ENCODE results near the gene ALDH3B2. TPM values are rescaled to one million over a fixed set of nuclear protein-coding genes. Genes with fewer than 3 reads are reported as not detected.

ALDH3B2 gene
- total RNA-seq, 1 experiment from 2014 or later, result not detected

DNA sequence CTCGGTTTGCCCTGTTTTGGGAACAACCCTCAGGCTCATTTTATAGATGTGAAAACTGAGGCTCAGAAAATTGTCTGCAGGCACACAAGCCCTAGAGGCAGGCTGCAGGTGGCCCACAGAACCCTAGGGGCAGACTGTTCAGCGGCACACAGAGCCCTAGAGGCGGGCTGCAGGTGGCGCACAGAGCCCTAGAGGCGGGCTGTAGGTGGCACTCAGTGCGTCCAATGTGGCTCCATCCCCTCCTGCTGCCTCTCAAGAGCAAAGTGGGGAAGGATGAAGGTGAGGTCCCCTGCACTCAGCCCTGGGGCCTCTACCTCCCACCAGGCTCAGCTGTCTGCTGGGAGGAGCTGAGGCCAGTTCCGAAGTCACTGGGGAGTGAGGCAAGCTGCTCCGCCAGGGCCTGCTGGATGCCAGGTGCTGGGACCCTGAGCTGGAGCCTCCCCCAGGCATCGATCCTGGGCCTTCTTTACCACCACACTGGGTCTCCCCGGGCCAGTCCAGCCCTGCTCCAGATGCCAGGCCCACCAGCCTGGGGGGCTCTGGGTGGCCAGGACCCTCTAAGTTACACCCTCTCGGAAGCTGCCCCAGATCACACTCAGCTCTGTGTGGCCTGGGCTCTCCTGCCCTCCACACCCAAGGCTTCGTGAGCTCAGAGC lies 26.2 kb downstream of the ALDH3B2 start:
- Histone ChIP-seq H3K27me3 (ENCODE audit: control insufficient read depth, insufficient read depth, low read length) (0 out of 2 replicates have a peak, but pooled peaks cover 2% of the 10 kb centered on the region), H3K4me3 (ENCODE audit: low read depth in 2 of 2, low read length in 2 of 2) (no peak overlapping the region), H3K9me3 (ENCODE audit: control insufficient read depth, insufficient read depth, low read depth, low read length) (no peaks in the 10 kb centered on the region), H3K27ac (ENCODE audit: low read length) (no peak overlapping the region), H3K4me1 (ENCODE audit: control insufficient read depth, insufficient read depth, low read length) (peaks cover 4% of the 10 kb centered on the region; the same call in 1 of the 2 replicates), H3K36me3 (ENCODE audit: control insufficient read depth, insufficient read depth, low read length) (no peaks in the 10 kb centered on the region)
- no peak for TF ChIP-seq POLR2AphosphoS5 (IDR thresholded peaks at IDR 0.05; ENCODE audit: low read depth, low read length)
- no peak; the same call in 1 of the 2 replicates for TF ChIP-seq CTCF (IDR thresholded peaks at IDR 0.05)
- TF ChIP-seq SIN3A (IDR thresholded peaks at IDR 0.05; ENCODE audit: borderline replicate concordance, insufficient read depth, low read depth, low read length), result no peak
- TF ChIP-seq TCF7L2 (IDR thresholded peaks at IDR 0.05; ENCODE audit: low read depth, low read length), result no peak
- TF ChIP-seq, protein P1, sequence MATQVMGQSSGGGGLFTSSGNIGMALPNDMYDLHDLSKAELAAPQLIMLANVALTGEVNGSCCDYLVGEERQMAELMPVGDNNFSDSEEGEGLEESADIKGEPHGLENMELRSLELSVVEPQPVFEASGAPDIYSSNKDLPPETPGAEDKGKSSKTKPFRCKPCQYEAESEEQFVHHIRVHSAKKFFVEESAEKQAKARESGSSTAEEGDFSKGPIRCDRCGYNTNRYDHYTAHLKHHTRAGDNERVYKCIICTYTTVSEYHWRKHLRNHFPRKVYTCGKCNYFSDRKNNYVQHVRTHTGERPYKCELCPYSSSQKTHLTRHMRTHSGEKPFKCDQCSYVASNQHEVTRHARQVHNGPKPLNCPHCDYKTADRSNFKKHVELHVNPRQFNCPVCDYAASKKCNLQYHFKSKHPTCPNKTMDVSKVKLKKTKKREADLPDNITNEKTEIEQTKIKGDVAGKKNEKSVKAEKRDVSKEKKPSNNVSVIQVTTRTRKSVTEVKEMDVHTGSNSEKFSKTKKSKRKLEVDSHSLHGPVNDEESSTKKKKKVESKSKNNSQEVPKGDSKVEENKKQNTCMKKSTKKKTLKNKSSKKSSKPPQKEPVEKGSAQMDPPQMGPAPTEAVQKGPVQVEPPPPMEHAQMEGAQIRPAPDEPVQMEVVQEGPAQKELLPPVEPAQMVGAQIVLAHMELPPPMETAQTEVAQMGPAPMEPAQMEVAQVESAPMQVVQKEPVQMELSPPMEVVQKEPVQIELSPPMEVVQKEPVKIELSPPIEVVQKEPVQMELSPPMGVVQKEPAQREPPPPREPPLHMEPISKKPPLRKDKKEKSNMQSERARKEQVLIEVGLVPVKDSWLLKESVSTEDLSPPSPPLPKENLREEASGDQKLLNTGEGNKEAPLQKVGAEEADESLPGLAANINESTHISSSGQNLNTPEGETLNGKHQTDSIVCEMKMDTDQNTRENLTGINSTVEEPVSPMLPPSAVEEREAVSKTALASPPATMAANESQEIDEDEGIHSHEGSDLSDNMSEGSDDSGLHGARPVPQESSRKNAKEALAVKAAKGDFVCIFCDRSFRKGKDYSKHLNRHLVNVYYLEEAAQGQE (IDR thresholded peaks at IDR 0.05; ENCODE audit: insufficient read depth in 1 of 2, low read depth in 2 of 2, low read length in 1 of 2), result no peak
- POLR2A ChIA-PET, result no interaction called here
- in situ Hi-C loops (cut with HindIII; ENCODE audit: low pct_unique_long_range_greater_than_20kb, low sequenced_read_pairs), result no loop called here
- intact Hi-C loops (cut with micrococcal nuclease; ENCODE audit: unreplicated experiment), result loop anchor here (10.0 kb wide), 1 partner anchor 57 kb away; no protein-coding TSS in a partner anchor
- ATAC-seq (peak; percentile 86), DNase-seq (ENCODE audit: low read depth, low spot score) (no peak)
- CTCF ChIA-PET, result interaction anchor here (0.6 to 1.3 kb wide), 4 partner anchors 11 to 792 kb away, joined by 3 to 8 read pairs (median 6); partner anchors contain the start of gene NUDT8
- no TSS peak for BruUV-seq (replicated peaks)

- no peaks in the 10 kb centered on the region for H3K36me3 ChIP-seq (ENCODE audit: control insufficient read depth, insufficient read depth, low read length)
- 0 out of 2 replicates have a peak, but pooled peaks cover 2% of the 10 kb centered on the region for H3K27me3 ChIP-seq (ENCODE audit: control insufficient read depth, insufficient read depth, low read length)
- TF ChIP-seq, protein P1 (IDR thresholded peaks at IDR 0.05; ENCODE audit: insufficient read depth in 1 of 2, low read depth in 2 of 2, low read length in 1 of 2), result no peak
- no peak for TF ChIP-seq POLR2AphosphoS5 (IDR thresholded peaks at IDR 0.05; ENCODE audit: low read depth, low read length)
- TF ChIP-seq CTCF (IDR thresholded peaks at IDR 0.05), result no peak
- TF ChIP-seq TCF7L2 (IDR thresholded peaks at IDR 0.05; ENCODE audit: low read depth, low read length), result no peak
- no peak for TF ChIP-seq SIN3A (IDR thresholded peaks at IDR 0.05; ENCODE audit: borderline replicate concordance, insufficient read depth, low read depth, low read length)
- no peak for DNase-seq (ENCODE audit: low read depth, low spot score)
- H3K4me3 ChIP-seq (ENCODE audit: low read depth in 2 of 2, low read length in 2 of 2), result no peak overlapping the region
- ChIA-PET POLR2A (no interaction called here), CTCF (interaction anchor here (0.6 to 1.3 kb wide), 2 partner anchors 18 to 791 kb away, joined by 7 to 8 read pairs; partner anchors contain the start of gene NUDT8)
- intact Hi-C loops (cut with micrococcal nuclease; ENCODE audit: unreplicated experiment), result loop anchor here (10.0 kb wide), 1 partner anchor 57 kb away; no protein-coding TSS in a partner anchor
- H3K27ac ChIP-seq (ENCODE audit: low read length), result no peak overlapping the region
- ATAC-seq, result no peak
- BruUV-seq (replicated peaks), result no TSS peak
- peaks cover 4% of the 10 kb centered on the region; the same call in 1 of the 2 replicates for H3K4me1 ChIP-seq (ENCODE audit: control insufficient read depth, insufficient read depth, low read length)
- in situ Hi-C loops (cut with HindIII; ENCODE audit: low pct_unique_long_range_greater_than_20kb, low sequenced_read_pairs), result no loop called here
- no peaks in the 10 kb centered on the region for H3K9me3 ChIP-seq (ENCODE audit: control insufficient read depth, insufficient read depth, low read depth, low read length)
These were observed 27.0 kb downstream of the ALDH3B2 start for GRCh38 chr11:67647471-67647870.

All from Panc1 (cell line).